ENCODE results near the gene NANOGP8.

- no peak for TF ChIP-seq FOXK2 (IDR thresholded peaks at IDR 0.05)
- TF ChIP-seq ZNF384 (IDR thresholded peaks at IDR 0.05) = no peak
- no peak for TF ChIP-seq FOXM1 (IDR thresholded peaks at IDR 0.05; ENCODE audit: borderline replicate concordance)
Observed at GRCh38 chr15:35047528-35047927, 37.6 kb downstream of the NANOGP8 start.
